Measurements from ENCODE around the gene MLH3. TPM values are rescaled to one million over a fixed set of nuclear protein-coding genes. Genes with fewer than 3 reads are reported as not detected.

MLH3 gene
- total RNA-seq, 4 donors from 2014 or later, result 10.4 to 21.7 (median 17.4) TPM

GRCh38 chr14:75067212-75067611 is 15.9 kb upstream of the MLH3 start:
- ATAC-seq (no peak), DNase-seq (no peak)
- Histone ChIP-seq H3K4me3 (peak overlapping the region in 1 of 4 donors; percentile 58), H3K27me3 (no peaks in the 10 kb centered on the region), H3K4me1 (peaks cover 46 to 53% of the 10 kb centered on the region in 2 donors), H3K27ac (peak overlapping the region; percentile 90 to 95 (median 93)), H3K9me3 (no peaks in the 10 kb centered on the region), H3K36me3 (no peaks in the 10 kb centered on the region)
- in situ Hi-C loops (cut with MboI; ENCODE audit: low sequenced_read_pairs in 4 of 4), result no loop called here
- TF ChIP-seq CTCF (IDR thresholded peaks at IDR 0.05 in 4 of 5, conservative IDR thresholded peaks at IDR 0.05 in 1 of 5) (no peak), POLR2A (IDR thresholded peaks at IDR 0.05) (no peak)
- intact Hi-C loops (cut with DNase I; ENCODE audit: low total_unique reads), result loop anchor here (5.0 kb wide), 1 partner anchor 125 kb away; no protein-coding TSS in a partner anchor

GRCh38 chr14:75066691-75067090 is 15.4 kb upstream of the MLH3 start:
- peaks cover 44 to 51% of the 10 kb centered on the region in 2 donors for H3K4me1 ChIP-seq
- H3K9me3 ChIP-seq, result no peaks in the 10 kb centered on the region
- peak overlapping the region in 3 of 4 donors; percentile 91 to 95 (median 95) for H3K27ac ChIP-seq
- DNase-seq (no peak), ATAC-seq (no peak)
- no peak for TF ChIP-seq POLR2A (IDR thresholded peaks at IDR 0.05)
- no peak for TF ChIP-seq CTCF (IDR thresholded peaks at IDR 0.05 in 4 of 5, conservative IDR thresholded peaks at IDR 0.05 in 1 of 5)
- H3K36me3 ChIP-seq, result no peaks in the 10 kb centered on the region
- H3K27me3 ChIP-seq, result no peaks in the 10 kb centered on the region
- H3K4me3 ChIP-seq, result no peak overlapping the region
- in situ Hi-C loops (cut with MboI; ENCODE audit: low sequenced_read_pairs in 4 of 4) (no loop called here), intact Hi-C loops (cut with DNase I; ENCODE audit: low total_unique reads) (loop anchor here (5.0 kb wide), 1 partner anchor 124 kb away; no protein-coding TSS in a partner anchor)

GRCh38 chr14:75064205-75064567 is 12.9 kb upstream of the MLH3 start:
- ATAC-seq (peak; percentile 50 to 65), DNase-seq (no peak)
- no peaks in the 10 kb centered on the region for H3K27me3 ChIP-seq
- peak overlapping the region; percentile 74 to 84 (median 81) for H3K27ac ChIP-seq
- H3K9me3 ChIP-seq, result no peaks in the 10 kb centered on the region
- intact Hi-C loops (cut with DNase I; ENCODE audit: low total_unique reads), result loop anchor here (2.0 kb wide), 1 partner anchor 13 kb away; the partner anchor contains the start of gene MLH3
- H3K36me3 ChIP-seq, result no peaks in the 10 kb centered on the region
- in situ Hi-C loops (cut with MboI; ENCODE audit: low sequenced_read_pairs in 4 of 4), result no loop called here
- peak overlapping the region; percentile 66 to 88 (median 78) for H3K4me3 ChIP-seq
- TF ChIP-seq CTCF (IDR thresholded peaks at IDR 0.05 in 4 of 5, conservative IDR thresholded peaks at IDR 0.05 in 1 of 5) (no peak), POLR2A (IDR thresholded peaks at IDR 0.05) (no peak)
- H3K4me1 ChIP-seq, result peaks cover 33 to 36% of the 10 kb centered on the region in 2 donors

GRCh38 chr14:75063491-75064204 is 12.4 kb upstream of the MLH3 start, which contains the start of gene ACYP1:
Gene ACYP1 (minus strand): TSS chr14:75064024. CDS start chr14:75063553, 471 bp downstream.
- in situ Hi-C loops (cut with MboI; ENCODE audit: low sequenced_read_pairs in 4 of 4), result no loop called here
- H3K27ac ChIP-seq, result peak within 1 kb of the TSS; percentile 74 to 84 (median 81)
- peak; percentile 92 for ATAC-seq

GRCh38 chr14:75063013-75063412 is 11.7 kb upstream of the MLH3 start:
- H3K27ac ChIP-seq, result peak overlapping the region in 3 of 4 donors; percentile 78 to 84 (median 84)
- intact Hi-C loops (cut with DNase I; ENCODE audit: low total_unique reads), result no loop called here

More at GRCh38 chr14:75063491-75064204, 12.4 kb upstream of the MLH3 start, which contains the start of gene ACYP1:
- Histone ChIP-seq H3K27me3 (no peaks in the 10 kb centered on the region), H3K4me3 (peak within 1 kb of the TSS; percentile 66 to 88 (median 78)), H3K9me3 (no peaks in the 10 kb centered on the region), H3K4me1 (peaks cover 33 to 36% of the 10 kb centered on the region in 2 donors), H3K36me3 (no peaks in the 10 kb centered on the region)
- peak; percentile 89 to 94 for DNase-seq
- intact Hi-C loops (cut with DNase I; ENCODE audit: low total_unique reads), result loop anchor here (2.0 kb wide), 1 partner anchor 13 kb away; the partner anchor contains the start of gene MLH3
- TF ChIP-seq POLR2A (IDR thresholded peaks at IDR 0.05), result no peak

More at GRCh38 chr14:75063013-75063412, 11.7 kb upstream of the MLH3 start:
- Histone ChIP-seq H3K27me3 (no peaks in the 10 kb centered on the region), H3K9me3 (no peaks in the 10 kb centered on the region), H3K4me1 (peaks cover 28 to 30% of the 10 kb centered on the region in 2 donors), H3K4me3 (peak overlapping the region; percentile 66 to 88 (median 78)), H3K36me3 (no peaks in the 10 kb centered on the region)
- DNase-seq (no peak), ATAC-seq (no peak)
- TF ChIP-seq POLR2A (IDR thresholded peaks at IDR 0.05), result no peak
- no peak for TF ChIP-seq CTCF (IDR thresholded peaks at IDR 0.05 in 4 of 5, conservative IDR thresholded peaks at IDR 0.05 in 1 of 5)
- in situ Hi-C loops (cut with MboI; ENCODE audit: low sequenced_read_pairs in 4 of 4), result no loop called here
